ENCODE results near the gene LPAR1.

Gene LPAR1

DNA sequence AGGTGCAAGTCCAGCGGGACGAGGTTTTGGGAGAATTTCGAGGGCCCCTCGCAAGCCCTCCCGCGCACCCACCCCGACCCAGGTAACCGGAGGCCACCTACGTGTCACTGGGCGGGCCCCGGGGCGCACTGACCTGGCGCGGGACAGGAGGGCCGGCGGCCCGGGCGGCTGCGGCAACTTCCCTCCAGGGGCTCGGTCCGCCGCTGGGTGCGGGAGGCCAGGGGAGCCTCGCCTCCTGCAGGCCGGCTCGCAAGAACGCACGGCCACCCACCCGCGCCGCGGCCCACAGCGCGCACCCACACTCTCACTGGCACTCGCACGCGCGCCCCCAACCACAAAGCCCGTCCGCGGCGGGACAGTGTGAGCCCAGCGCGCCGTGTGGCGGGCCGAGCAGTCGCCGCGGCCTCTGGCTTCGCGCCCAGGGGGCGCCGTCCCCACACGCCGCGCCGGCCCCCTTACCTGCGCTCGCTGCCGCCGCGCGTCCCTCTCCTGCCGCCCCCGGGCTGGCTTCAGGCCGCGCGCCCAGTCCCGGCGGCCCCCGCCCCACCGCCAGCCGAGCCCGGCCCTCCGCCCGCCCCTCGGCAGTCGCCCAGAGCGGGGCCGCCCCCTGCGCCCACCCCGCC is 451 bp downstream of the LPAR1 start:
- no peak for DNase-seq (ENCODE audit: low read depth)

DNA sequence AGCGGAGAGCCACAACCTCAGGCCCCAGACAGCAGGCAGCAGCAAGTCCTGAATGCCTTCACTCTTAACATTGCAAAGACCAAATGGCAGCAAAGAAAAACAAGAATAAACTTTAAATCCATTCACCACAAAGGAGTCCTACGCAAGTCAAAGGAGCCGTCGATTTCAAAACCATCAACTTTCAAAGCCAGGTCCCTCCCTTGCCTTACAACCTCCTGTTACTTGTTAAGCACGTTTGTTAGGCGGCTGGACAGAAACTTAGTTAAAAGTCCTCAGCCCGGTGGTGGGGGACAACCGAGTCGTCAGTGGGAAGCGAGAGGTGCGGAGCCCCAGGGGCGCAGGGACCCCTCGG is 938 bp downstream of the LPAR1 start:
- DNase-seq (ENCODE audit: low read depth): no peak

DNA sequence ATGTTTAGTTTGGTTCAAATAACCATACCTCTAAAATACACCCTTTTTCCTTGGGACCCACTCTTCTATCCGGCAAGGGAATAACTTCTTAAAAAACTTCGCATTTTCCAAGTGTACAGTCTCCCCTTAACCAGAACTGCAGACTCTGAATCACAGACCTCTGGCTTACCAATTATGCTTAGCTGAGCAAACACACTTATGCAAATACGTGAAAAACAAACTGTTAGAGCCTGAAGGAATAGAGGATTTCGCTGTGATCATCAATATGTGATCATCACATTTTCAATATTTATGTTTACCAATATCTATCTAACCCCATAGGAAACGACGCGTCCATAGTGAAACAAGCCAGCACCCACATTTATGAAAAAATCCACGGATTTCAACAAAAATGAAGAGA is 1.3 kb downstream of the LPAR1 start:
- no peak for DNase-seq (ENCODE audit: low read depth)

DNA sequence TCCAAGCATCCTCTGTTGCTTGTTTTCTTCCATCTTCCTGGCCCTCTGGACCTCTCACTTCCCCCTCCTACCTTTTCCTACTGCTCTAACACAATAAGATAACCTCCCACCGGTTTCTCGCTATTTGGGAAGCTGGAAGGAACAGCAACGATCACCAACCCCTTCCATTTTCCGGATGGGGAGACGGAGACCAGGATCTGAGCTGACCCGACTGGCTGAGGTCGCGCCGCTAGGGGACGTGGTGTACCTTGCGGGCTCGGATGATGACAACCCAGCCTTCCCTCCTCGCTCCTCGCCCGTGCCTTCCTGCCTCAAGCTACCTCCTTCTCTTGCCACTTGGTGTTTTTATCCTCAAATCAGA is 1.9 kb downstream of the LPAR1 start:
- peak; percentile 57 for DNase-seq (ENCODE audit: low read depth)

DNA sequence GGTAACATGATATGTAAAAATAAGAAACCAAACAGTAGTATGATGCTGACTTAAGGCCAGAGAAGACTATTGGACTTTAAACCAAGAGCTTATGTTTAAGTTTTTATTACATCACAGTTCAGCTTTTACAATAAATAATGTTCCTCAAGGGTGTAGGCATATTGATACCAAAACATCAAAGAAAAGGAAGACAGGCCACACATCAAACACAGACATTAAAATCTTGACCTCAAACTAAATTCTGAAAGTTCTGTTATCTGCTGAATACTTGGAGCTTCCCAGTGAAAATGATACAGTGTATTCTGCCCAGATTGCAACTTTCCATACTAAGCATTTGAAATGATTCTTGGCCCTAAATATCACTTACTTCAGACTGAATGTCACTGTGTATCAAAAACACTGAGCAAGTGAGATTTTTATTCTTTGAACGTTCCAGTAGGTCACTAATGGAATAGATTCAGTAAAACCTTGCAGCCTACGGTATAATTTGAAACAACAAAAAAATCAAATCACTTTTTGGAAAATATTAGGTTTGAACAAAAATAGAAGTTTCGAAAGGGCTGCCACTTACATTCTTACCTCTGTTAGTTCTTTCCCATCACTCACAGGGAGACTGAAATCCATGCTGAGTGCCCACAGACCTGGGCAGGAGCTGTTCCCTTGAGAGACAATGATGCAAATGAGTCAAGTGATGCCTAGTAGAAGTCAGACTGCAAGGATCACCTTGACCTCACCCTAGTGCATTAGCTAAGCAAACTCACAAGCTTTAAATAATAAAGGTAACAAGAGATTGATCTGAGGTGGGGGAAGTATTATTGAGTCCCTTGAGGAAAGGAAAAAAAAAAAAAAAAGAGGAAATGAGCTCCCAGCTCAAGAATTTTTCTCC is 2.5 kb downstream of the LPAR1 start:
- DNase-seq (ENCODE audit: low read depth): no peak

GRCh38 chr9:111034898-111035539 is 3.3 kb downstream of the LPAR1 start:
- no peak for DNase-seq (ENCODE audit: low read depth)

DNA sequence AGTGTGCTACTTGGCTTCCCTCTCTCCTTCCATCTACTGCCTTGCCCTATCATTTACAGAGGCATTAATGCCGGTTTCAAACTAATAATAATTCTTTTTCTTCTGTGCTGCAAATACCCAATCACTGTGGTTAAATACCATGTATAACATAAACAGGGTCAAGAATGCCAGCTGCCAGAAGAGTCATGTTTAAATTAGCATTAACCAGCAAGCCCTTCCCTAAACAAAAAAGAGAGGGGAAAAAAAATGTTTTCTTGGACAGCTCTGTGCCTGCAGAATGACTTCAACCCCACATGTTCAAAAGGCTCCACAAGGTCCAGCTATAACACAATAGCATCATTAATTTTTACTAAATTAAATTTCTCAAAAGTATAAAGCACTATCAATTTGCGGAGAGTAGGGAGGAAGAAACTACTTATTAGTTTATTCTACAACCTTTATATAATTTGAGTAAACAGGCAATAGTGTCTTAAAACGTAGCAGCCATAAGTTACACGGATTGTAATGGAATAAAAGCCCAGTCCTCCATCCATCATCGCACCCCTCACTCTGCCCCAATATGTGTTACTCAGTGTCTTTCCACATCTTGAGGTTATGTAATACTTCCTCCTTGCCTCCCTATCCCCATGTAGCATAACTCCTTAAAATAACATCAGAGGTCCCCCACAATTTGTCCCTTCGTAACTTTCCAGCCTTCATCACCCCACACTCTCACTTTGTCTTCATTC is 3.9 kb downstream of the LPAR1 start:
- no peak for DNase-seq (ENCODE audit: low read depth)

GRCh38 chr9:111030492-111030891 is 7.8 kb downstream of the LPAR1 start:
- no peak for DNase-seq (ENCODE audit: low read depth)

DNA sequence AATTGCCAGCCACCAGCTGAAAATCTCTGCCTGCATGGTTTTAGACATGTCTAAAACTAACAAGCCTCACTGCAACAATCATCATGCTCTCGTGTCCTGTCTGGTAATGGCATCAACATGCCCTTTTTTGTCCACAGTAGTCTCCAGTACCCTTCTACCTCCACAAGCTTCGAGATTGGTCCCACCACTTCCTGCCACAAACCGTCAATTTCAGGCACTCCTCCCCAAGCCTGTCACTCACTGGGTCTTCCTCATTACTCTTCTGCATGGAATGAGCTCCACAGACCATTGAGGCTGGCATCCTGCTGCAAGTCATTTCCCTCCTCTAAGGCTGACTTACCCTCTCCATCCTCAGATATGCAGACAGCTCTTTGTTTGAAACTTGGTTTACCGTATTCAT is 9.0 kb downstream of the LPAR1 start:
- DNase-seq (ENCODE audit: low read depth): no peak

DNA sequence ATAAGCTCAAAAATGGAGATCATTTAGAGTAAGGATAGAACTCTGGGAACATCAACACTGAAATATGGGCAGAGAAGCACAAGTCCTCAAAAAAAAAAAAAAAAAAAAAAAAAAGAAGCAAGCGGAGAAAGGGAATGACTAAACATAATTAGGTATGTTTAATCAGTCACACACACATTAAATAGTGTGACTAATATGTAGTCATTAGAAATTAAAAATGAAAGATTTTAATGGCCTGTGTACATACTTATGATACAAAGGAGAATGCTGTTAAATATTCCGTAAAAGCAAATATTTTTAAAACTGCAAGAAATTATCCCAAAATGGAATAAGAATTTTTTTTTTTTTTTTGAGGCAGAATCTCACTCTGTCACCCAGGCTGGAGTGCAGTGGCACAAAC is 10.5 kb downstream of the LPAR1 start:
- no peak for DNase-seq (ENCODE audit: low read depth)

DNA sequence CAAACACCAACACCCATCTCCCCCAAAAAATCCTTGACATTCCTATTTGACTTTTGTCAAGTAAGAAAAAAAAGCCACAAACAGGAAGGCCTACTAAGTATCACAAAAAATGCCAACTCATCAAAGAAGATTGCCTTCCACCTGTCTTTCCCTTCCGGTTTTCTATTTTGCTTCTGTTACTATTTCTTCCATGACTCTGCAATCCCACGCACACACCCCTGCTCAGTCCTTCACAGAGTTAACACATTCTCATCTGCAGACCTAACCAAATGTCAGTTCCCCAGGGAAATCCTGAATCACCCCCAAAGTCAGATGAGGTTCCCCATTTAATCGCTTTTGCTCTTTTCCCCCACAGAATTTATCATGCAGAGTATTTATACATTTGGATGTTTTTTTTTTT is 15.1 kb downstream of the LPAR1 start:
- DNase-seq (ENCODE audit: low read depth): no peak

- DNase-seq (ENCODE audit: low read depth): no peak
These were observed 17.7 kb downstream of the LPAR1 start for GRCh38 chr9:111020594-111020993.

DNA sequence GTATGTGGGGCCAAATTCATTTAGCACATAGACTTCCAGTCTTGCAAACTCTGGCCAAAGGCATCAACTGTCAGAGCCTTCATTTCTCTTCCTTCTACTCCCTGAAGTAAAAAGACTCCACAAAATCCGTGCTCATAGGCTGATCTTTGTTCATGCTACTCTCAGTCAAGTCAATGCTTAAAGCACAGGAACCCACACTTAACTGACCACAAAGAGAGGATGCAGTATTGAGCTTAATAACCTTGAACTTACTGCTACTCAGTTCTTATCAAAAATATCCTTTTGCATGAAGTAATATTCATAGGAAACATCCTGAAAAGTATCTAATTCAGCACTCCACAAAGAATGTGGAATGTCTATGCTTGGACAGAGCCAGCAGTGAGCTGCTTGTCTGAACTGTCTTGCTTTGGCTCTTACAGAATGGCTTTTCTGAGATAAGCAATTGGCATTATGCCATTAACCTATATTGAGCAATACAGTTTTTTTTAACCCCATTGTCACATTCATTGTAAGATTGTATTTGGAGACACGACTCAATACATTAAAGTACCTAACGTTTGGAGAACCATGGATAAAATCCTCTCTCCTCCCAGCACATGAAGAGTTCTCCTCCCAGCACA is 21.7 kb downstream of the LPAR1 start:
- DNase-seq (ENCODE audit: low read depth): no peak

- DNase-seq (ENCODE audit: low read depth): no peak
These were observed 22.3 kb downstream of the LPAR1 start for GRCh38 chr9:111016016-111016415.

GRCh38 chr9:111013707-111014106 is 24.6 kb downstream of the LPAR1 start:
- no peak for DNase-seq (ENCODE audit: low read depth)

DNA sequence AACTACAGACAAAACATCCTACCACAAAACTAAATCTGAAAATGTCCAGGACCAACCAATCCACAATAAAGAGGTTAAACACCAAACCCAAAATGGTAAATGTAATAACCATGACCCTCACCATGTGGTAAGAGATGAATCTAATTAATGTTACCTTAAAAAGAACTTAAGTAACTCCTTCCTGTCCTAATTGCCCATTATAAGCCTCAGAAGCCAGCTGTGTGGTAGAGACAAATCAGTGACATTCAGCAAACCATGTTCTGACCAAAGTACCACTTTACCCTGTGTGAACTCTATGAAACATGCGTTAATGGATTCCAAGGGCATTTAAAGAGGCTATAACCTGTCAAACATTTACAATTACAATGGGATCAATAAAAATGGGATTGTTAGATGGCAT is 25.0 kb downstream of the LPAR1 start:
- DNase-seq (ENCODE audit: low read depth): no peak

DNA sequence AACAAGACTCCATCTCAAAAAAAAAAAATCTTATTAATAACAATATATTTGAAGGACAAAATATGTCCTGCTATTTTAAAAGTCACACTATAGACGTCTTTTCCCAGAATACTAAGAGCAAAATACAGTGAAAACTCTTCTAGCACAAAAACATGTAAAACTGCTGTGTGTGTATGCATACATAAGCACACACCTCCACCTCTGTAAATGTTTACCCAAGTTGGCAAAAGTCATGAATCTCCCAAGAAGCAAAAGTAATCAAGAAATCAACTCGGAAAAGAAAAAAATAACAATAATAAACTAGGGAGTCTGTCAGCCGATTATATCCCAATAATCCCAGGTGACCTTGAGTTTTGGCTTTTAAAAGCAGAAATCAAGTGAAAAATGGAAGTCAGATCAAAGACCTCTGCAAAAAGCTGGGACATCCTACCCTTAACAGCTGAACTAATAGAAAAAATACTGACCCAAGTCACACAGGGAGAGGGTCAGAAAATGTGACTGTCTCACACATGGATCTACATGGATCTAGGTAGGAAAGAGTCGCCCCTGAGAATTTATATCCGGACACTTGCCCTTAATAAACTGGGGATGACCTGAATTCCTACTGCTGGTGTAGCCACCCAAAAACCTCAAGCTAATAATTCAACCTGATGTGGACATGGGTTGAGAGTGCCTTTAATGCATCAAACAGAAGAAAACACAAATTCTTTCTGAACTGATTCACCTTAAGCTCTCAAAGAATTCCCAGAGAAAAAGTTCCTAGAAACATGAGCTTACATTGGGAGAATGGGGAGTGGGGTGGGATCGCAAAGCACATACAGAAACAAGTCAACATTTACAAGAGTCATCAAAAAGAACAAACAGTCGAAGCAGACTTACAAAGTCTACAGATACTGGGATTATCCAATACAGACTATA is 29.9 kb downstream of the LPAR1 start:
- DNase-seq (ENCODE audit: low read depth): no peak

DNA sequence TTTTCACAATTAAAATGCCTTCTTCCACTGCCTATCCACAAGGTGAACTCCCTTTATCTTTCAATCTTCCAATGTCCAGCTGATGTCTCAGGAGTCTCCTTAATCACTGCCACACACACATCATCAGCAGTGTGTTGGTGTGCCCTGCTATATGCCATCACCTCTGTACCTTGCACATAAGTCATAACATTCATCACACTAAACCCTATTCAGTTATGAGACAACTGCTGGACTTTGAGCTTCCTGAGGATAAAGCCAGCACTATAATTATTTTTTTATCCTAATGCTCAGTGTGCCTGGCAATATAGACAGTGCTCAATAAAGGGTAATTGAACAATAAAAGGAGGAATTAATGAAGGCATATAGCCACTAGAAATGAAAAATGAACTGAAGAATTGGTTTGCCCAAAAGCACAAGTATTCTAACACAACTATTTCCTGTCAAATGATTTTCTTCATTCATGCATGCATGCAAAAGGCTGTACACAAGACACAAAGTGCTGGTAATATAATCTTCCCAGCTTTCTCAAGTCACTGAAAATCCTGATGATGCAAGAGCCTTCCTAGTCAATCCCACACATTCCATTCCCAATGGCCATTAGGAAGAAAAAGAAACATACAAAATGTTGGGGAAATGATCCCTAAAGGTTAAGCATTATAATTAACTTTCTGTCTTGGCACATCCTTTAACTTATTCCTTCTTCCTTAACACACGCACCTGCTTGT is 32.4 kb downstream of the LPAR1 start:
- DNase-seq (ENCODE audit: low read depth): no peak

GRCh38 chr9:111004936-111005335 is 33.3 kb downstream of the LPAR1 start:
- DNase-seq (ENCODE audit: low read depth): no peak

GRCh38 chr9:111003182-111003581 is 35.1 kb downstream of the LPAR1 start:
- no peak for DNase-seq (ENCODE audit: low read depth)

GRCh38 chr9:111001526-111001925 is 36.7 kb downstream of the LPAR1 start:
- no peak for DNase-seq (ENCODE audit: low read depth)
